NT2/D1 (cell line): ENCODE measurements around the gene CA9.
A peak's percentile ranks its signal among the peaks of the same experiment; 100 is the strongest.

ENCODE experiments used
- DNase-seq: peaks from one replicate; pipeline ENCODE4 v3.0.0-alpha.2; 2011; ENCODE audit warnings: low read depth, low spot score
- H3K27me3 ChIP-seq: 2 replicates; pipeline ENCODE4 v1.6.0; 2011; ENCODE audit warnings: mild to moderate bottlenecking; ENCODE audit not compliant: insufficient read length, insufficient read depth
- H3K36me3 ChIP-seq: 2 replicates; pipeline ENCODE4 v1.6.1; 2011; ENCODE audit warnings: mild to moderate bottlenecking, low read length, mixed read lengths; ENCODE audit not compliant: insufficient read depth, insufficient read length
- H3K4me1 ChIP-seq: 2 replicates; pipeline ENCODE4 v1.5.1; 2011; ENCODE audit not compliant: insufficient read depth, insufficient read length
- H3K4me3 ChIP-seq: 2 replicates; pipeline ENCODE4 v1.5.1; 2011; ENCODE audit warnings: low read depth; ENCODE audit not compliant: insufficient read length
- H3K9ac ChIP-seq: 2 replicates; pipeline ENCODE4 v1.6.0; 2011; ENCODE audit warnings: low read depth; ENCODE audit not compliant: insufficient read length
- H3K9me3 ChIP-seq: 2 replicates; pipeline ENCODE4 v1.5.1; 2011; ENCODE audit warnings: mild to moderate bottlenecking, low read length; ENCODE audit not compliant: insufficient read depth
- SUZ12 ChIP-seq: IDR thresholded peaks from 2 replicates; pipeline ENCODE4 v1.6.1; 2011; ENCODE audit not compliant: insufficient read length, insufficient read depth; ENCODE audit errors: extremely low read depth
- YY1 ChIP-seq: IDR thresholded peaks from 2 replicates; pipeline ENCODE4 v1.6.1; 2011; ENCODE audit not compliant: insufficient read length, insufficient read depth
- ZNF274 ChIP-seq: IDR thresholded peaks from 2 replicates; pipeline ENCODE4 v1.6.1; 2011; ENCODE audit warnings: mild to moderate bottlenecking, low read depth, low read length

Gene CA9

GRCh38 chr9:35682520-35683315 lies 9.0 kb downstream of the CA9 start:
- Histone ChIP-seq H3K9me3 (no peaks in the 10 kb centered on the region), H3K9ac (no peak overlapping the region), H3K4me1 (peaks cover 25% of the 10 kb centered on the region), H3K4me3 (no peak overlapping the region), H3K27me3 (no peaks in the 10 kb centered on the region), H3K36me3 (peaks cover 65% of the 10 kb centered on the region)
- TF ChIP-seq YY1 (no peak), ZNF274 (no peak), SUZ12 (no peak)
- no peak for DNase-seq

- Histone ChIP-seq H3K9ac (no peak overlapping the region), H3K9me3 (no peaks in the 10 kb centered on the region), H3K27me3 (no peaks in the 10 kb centered on the region), H3K4me1 (peaks cover 31% of the 10 kb centered on the region), H3K36me3 (peaks cover 71% of the 10 kb centered on the region), H3K4me3 (no peak overlapping the region)
- no peak for DNase-seq
- TF ChIP-seq SUZ12 (no peak), ZNF274 (no peak), YY1 (no peak)
These were observed 9.6 kb downstream of the CA9 start for GRCh38 chr9:35683323-35683722.

GRCh38 chr9:35684921-35685320 lies 11.2 kb downstream of the CA9 start:
- no peak for TF ChIP-seq YY1
- TF ChIP-seq ZNF274 = no peak
- no peak for TF ChIP-seq SUZ12
- H3K4me1 ChIP-seq = peaks cover 33% of the 10 kb centered on the region
- no peak overlapping the region for H3K4me3 ChIP-seq
- no peaks in the 10 kb centered on the region for H3K9me3 ChIP-seq
- H3K36me3 ChIP-seq = peaks cover 81% of the 10 kb centered on the region
- H3K27me3 ChIP-seq = no peaks in the 10 kb centered on the region
- no peak for DNase-seq
- peak overlapping the region; percentile 17 for H3K9ac ChIP-seq

GRCh38 chr9:35685506-35685905 lies 11.8 kb downstream of the CA9 start:
- H3K36me3 ChIP-seq = peaks cover 81% of the 10 kb centered on the region
- TF ChIP-seq YY1 = no peak
- TF ChIP-seq ZNF274 = no peak
- no peaks in the 10 kb centered on the region for H3K27me3 ChIP-seq
- H3K4me1 ChIP-seq = peaks cover 31% of the 10 kb centered on the region
- no peak overlapping the region for H3K4me3 ChIP-seq
- DNase-seq = no peak
- H3K9me3 ChIP-seq = no peaks in the 10 kb centered on the region
- H3K9ac ChIP-seq = no peak overlapping the region

- Histone ChIP-seq H3K9ac (peak overlapping the region; percentile 22), H3K36me3 (peaks cover 78% of the 10 kb centered on the region), H3K27me3 (no peaks in the 10 kb centered on the region), H3K4me1 (peaks cover 27% of the 10 kb centered on the region), H3K4me3 (no peak overlapping the region), H3K9me3 (no peaks in the 10 kb centered on the region)
- no peak for DNase-seq
- no peak for TF ChIP-seq YY1
These were observed 12.8 kb downstream of the CA9 start for GRCh38 chr9:35686222-35687203.

- Histone ChIP-seq H3K9ac (peak overlapping the region; percentile 8), H3K4me3 (no peak overlapping the region), H3K4me1 (peaks cover 25% of the 10 kb centered on the region), H3K9me3 (no peaks in the 10 kb centered on the region), H3K27me3 (no peaks in the 10 kb centered on the region), H3K36me3 (peaks cover 70% of the 10 kb centered on the region)
- no peak for DNase-seq
- no peak for TF ChIP-seq ZNF274
- TF ChIP-seq YY1 = no peak
- TF ChIP-seq SUZ12 = no peak
These were observed 13.6 kb downstream of the CA9 start for GRCh38 chr9:35687306-35687705.

GRCh38 chr9:35687972-35688557 lies 14.3 kb downstream of the CA9 start:
- no peak for TF ChIP-seq SUZ12
- TF ChIP-seq ZNF274 = no peak
- no peak for TF ChIP-seq YY1

More at GRCh38 chr9:35687972-35688557, 14.3 kb downstream of the CA9 start:
- peaks cover 22% of the 10 kb centered on the region for H3K4me1 ChIP-seq
- peak overlapping the region; percentile 90 for H3K4me3 ChIP-seq
- H3K9ac ChIP-seq = peak overlapping the region; percentile 98
- no peaks in the 10 kb centered on the region for H3K9me3 ChIP-seq
- no peaks in the 10 kb centered on the region for H3K27me3 ChIP-seq
- peaks cover 62% of the 10 kb centered on the region for H3K36me3 ChIP-seq
- no peak for DNase-seq
